Measurements from ENCODE around the gene SBNO1.
"Not testable (repeated sequence)": the region's sequence is repeated elsewhere in the genome, so short reads cannot be mapped to it uniquely, and the experiment has no call there.

The SBNO1 gene

GRCh38 chr12:123388951-123389559, 24.4 kb upstream of the SBNO1 start:
- in situ Hi-C loops (cut with MboI; ENCODE audit: low sequenced_read_pairs), result no loop called here

DNA sequence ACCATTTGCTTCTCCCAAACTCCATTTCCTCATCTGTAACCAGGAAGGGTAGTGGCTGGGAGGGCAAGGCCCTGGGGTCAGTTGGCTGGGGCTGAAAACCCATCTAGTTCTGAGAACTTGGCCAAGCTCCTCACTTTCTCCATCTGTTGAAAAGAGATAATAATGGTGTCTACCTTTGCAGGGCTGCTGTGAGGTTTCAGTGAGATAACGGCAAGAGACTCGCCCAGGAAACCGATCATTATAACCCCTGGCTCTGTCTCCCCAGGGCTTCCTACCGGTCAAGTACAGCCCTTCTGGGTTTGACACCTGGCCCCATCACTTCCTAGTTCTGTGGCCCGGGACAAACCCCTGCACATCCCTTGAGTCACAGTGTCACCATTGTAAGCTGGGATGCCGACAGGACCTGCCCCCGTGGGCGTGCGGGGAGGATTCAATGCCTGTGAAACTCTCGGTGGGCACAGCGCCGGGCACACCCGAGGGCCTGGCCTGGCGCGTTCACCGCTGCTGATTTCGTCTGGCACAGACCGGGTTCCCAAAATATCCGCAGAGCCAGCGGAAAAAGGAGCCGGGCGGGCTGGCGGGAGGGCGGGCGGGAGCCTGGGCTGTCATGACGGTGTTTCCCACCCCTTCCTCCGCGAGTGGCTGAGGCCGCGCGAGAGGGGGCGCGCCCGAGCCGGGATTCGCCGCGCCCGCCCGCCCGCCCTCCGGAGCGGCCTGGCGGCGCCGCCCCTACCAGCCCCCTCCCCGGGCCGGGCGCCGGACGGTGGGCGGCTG, 23.7 kb upstream of the SBNO1 start:
- in situ Hi-C loops (cut with MboI; ENCODE audit: low sequenced_read_pairs), result no loop called here

GRCh38 chr12:123387508-123388176, 23.0 kb upstream of the SBNO1 start:
- in situ Hi-C loops (cut with MboI; ENCODE audit: low sequenced_read_pairs), result no loop called here

GRCh38 chr12:123385536-123385935, 20.9 kb upstream of the SBNO1 start:
- in situ Hi-C loops (cut with MboI; ENCODE audit: low sequenced_read_pairs), result not testable (repeated sequence)

- in situ Hi-C loops (cut with MboI; ENCODE audit: low sequenced_read_pairs), result no loop called here
Measured at GRCh38 chr12:123384994-123385376, 20.3 kb upstream of the SBNO1 start.

DNA sequence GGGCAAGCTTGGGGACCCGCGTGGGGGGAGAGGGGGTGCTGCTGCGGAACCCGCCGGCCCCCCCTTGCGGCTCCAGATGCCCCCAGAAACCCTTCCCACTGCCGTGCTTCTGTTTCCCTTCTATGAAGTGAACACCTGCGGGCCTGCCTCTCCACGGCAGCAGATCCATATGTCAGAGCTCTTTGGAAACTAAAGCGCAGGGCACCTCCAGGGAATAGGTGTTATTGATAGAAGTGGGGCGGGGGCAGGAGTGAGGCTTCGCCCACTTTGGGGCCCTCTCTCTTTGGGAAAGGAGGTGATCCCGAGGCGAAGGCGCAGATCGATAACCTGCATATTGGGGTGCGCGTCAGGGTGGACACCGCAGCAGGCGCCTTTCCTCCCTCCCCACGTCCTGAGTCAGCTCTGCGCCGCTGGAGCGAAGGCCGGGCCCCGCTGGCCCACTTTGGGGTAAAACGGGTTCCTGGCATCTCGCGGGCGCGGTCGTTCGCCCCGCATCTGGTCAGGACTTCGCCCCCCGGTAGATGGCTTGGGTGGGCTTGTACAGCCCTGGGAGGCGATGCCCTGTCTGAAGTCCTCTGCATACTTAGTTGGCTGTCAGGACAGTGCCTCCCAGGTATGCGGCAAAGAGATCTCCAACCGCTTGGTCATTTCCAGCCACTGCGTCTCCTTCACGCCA, 19.8 kb upstream of the SBNO1 start:
- in situ Hi-C loops (cut with MboI; ENCODE audit: low sequenced_read_pairs), result no loop called here

DNA sequence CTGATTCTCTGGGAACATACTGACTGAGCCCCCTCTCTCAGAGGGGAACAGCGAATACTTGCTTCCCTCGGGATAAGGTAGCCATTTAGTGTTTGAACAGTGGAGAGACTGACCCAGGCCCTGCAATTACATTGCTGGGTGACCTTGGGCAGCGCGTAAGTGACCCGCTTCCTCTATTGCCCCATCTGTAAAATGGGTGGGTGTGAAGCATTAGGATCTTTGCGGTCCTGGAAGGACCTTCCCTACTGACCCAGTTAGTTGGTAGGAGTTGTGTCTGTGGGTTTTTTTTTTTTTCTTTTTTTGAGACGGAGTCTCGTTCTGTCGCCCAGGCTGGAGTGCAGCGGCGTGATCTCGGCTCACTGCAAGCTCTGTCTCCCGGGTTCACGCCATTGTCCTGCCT, 18.0 kb upstream of the SBNO1 start:
- in situ Hi-C loops (cut with MboI; ENCODE audit: low sequenced_read_pairs), result no loop called here

- in situ Hi-C loops (cut with MboI; ENCODE audit: low sequenced_read_pairs), result no loop called here
Measured at GRCh38 chr12:123379391-123379790, 14.7 kb upstream of the SBNO1 start.

- in situ Hi-C loops (cut with MboI; ENCODE audit: low sequenced_read_pairs), result not testable (repeated sequence)
Measured at GRCh38 chr12:123372415-123372814, 7.8 kb upstream of the SBNO1 start.

GRCh38 chr12:123371667-123372368, 7.2 kb upstream of the SBNO1 start:
- in situ Hi-C loops (cut with MboI; ENCODE audit: low sequenced_read_pairs), result not testable (repeated sequence)

DNA sequence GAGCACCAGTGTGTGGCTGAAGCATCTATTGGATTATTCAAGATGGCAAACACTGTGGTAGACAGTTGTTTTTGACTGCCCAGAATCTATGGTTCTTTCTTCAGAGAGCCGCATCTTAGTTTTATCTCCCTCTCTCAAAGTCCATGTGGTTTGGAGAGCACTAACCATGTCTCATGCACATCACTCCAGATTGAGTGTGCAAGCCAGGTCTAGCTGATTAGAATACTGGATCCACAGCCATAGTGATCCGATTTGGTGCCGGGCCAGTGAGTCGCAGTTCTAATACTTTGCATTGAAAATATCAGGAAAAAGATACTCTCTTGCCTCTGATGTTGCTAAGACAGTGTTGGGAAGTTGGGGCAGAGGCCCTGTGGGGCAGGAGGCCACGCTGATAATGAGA, 4.6 kb upstream of the SBNO1 start:
- in situ Hi-C loops (cut with MboI; ENCODE audit: low sequenced_read_pairs), result no loop called here

- in situ Hi-C loops (cut with MboI; ENCODE audit: low sequenced_read_pairs), result not testable (repeated sequence)
Measured at GRCh38 chr12:123368431-123368830, 3.8 kb upstream of the SBNO1 start.

GRCh38 chr12:123367511-123367910, 2.9 kb upstream of the SBNO1 start:
- in situ Hi-C loops (cut with MboI; ENCODE audit: low sequenced_read_pairs), result no loop called here

DNA sequence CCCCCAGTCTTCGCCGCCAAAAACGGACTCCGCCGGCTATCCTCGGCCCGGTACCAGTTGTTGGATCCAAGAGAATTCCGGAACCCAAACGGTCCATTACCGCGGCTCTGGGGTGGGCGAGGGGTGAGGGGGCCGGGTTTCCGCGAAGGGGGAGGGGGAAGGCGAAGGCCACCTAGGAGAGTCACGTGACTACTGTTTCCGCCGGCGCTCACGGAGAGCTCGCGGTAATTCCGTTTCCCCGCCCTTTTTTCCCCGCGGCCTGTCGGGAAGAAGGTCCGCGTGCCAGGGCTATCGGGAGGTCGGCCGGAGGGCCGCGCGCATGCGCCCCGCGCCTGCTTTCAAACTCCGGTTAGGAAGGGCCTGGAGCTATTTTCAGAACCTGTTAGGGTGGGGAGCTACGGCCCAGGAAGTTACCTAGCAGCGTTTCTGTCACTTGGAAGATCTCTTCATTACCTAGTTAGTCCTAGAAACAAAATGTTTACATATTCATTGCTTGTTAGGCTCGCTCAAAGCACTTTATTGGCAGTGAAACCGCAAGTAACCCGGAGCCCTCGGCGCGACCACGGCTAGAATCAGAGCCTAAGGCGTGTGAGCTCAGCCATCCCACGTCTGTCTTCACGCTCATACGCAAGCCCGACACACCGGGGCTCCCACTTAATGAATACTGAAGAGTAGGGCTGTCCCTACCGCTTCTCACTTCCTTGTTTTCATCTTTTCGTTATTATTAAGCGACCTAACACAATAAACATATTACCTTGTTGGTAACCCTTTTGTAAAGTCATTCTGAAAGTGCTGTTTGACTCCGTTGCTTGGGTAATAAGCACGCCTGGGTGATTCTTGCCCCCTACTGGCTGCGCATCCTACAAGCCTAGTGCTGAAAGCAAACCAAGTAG, 624 bp upstream of the SBNO1 start:
- in situ Hi-C loops (cut with MboI; ENCODE audit: low sequenced_read_pairs), result no loop called here

GRCh38 chr12:123363740-123364531, 711 bp downstream of the SBNO1 start:
- in situ Hi-C loops (cut with MboI; ENCODE audit: low sequenced_read_pairs), result no loop called here

- in situ Hi-C loops (cut with MboI; ENCODE audit: low sequenced_read_pairs), result no loop called here
Measured at GRCh38 chr12:123363390-123363739, 1.3 kb downstream of the SBNO1 start.

DNA sequence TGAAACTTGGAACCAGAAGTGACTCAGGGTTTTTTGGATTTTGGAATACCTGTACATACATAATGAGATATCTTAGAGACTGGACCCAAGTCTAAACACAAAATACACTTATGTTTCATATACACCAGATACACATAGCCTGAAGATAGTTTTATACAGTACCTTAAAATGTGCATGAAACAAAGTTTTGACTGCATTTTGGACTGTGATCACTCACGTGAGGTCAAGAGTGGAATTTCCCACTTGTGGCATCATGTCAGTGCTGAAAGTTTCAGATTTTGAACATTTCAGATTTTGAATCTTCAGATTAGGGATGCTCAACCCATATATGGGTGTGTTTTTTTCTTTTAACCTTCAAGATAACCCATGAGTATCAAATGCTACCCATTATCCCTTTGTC, 6.6 kb downstream of the SBNO1 start:
- in situ Hi-C loops (cut with MboI; ENCODE audit: low sequenced_read_pairs), result no loop called here

- in situ Hi-C loops (cut with MboI; ENCODE audit: low sequenced_read_pairs), result no loop called here
Measured at GRCh38 chr12:123356159-123356670, 8.4 kb downstream of the SBNO1 start.

GRCh38 chr12:123354600-123354999, 10.0 kb downstream of the SBNO1 start:
- in situ Hi-C loops (cut with MboI; ENCODE audit: low sequenced_read_pairs), result no loop called here
